ENCODE measurements around the gene KLK8.

KLK8 gene

GRCh38 chr19:50978772-50979390 lies 22.5 kb downstream of the KLK8 start:
- ChIA-PET POLR2A (no interaction called here), CTCF (interaction anchor here (0.6 to 1.9 kb wide), 3 partner anchors 38 to 179 kb away, joined by 3 to 10 read pairs (median 4); no protein-coding TSS in a partner anchor)
- no peaks in the 10 kb centered on the region for H3K9me3 ChIP-seq (ENCODE audit: control insufficient read depth, insufficient read depth, low read depth, low read length)
- peak; percentile 70; the same call in 1 of the 2 replicates for TF ChIP-seq ZNF366 (tag by site-specific recombination; conservative IDR thresholded peaks at IDR 0.05)
- peak; percentile 63; the same call in 1 of the 2 replicates for TF ChIP-seq ZNF596 (tag by site-specific recombination; IDR thresholded peaks at IDR 0.05)
- peak; percentile 43 for TF ChIP-seq ZNF398 (tag by site-specific recombination; IDR thresholded peaks at IDR 0.05)
- TF ChIP-seq ZNF544 (tag by site-specific recombination; IDR thresholded peaks at IDR 0.05), result peak; percentile 67; the same call in 1 of the 2 replicates
- 0 out of 2 replicates have a peak, but pooled peaks have one; percentile 41 for TF ChIP-seq ZNF521 (tag by site-specific recombination; IDR thresholded peaks at IDR 0.05)
- peak; percentile 88 for TF ChIP-seq PRDM1 (tag by site-specific recombination; IDR thresholded peaks at IDR 0.05)
- peak; percentile 35; the same call in 1 of the 2 replicates for TF ChIP-seq ZNF248 (tag by site-specific recombination; IDR thresholded peaks at IDR 0.05)
- TF ChIP-seq ZNF707 (tag by site-specific recombination; IDR thresholded peaks at IDR 0.05), result no peak
- TF ChIP-seq HIC1 (tag by site-specific recombination; IDR thresholded peaks at IDR 0.05), result 0 out of 2 replicates have a peak, but pooled peaks have one; percentile 12
- TF ChIP-seq SETDB1 (IDR thresholded peaks at IDR 0.05; ENCODE audit: insufficient read length, low read length), result no peak
- H3K27ac ChIP-seq (ENCODE audit: extremely low read depth, low read depth, low read length), result no peak overlapping the region
- no peaks in the 10 kb centered on the region for H3K36me3 ChIP-seq (ENCODE audit: control insufficient read depth in 2 of 2, insufficient read depth in 1 of 2, low read length in 2 of 2)
- no peaks in the 10 kb centered on the region for H3K4me1 ChIP-seq (ENCODE audit: control insufficient read depth, insufficient read depth, low read length)
- H3K4me3 ChIP-seq (ENCODE audit: low read depth, low read length), result no peak overlapping the region

- ChIA-PET POLR2A (no interaction called here), CTCF (interaction anchor here (1.9 kb wide), 1 partner anchor 40 kb away, joined by 10 read pairs; no protein-coding TSS in a partner anchor)
- Histone ChIP-seq H3K27ac (ENCODE audit: extremely low read depth, low read depth, low read length) (no peak overlapping the region), H3K36me3 (ENCODE audit: control insufficient read depth in 2 of 2, insufficient read depth in 1 of 2, low read length in 2 of 2) (no peaks in the 10 kb centered on the region), H3K4me1 (ENCODE audit: control insufficient read depth, insufficient read depth, low read length) (no peaks in the 10 kb centered on the region), H3K4me3 (ENCODE audit: low read depth, low read length) (no peak overlapping the region), H3K9me3 (ENCODE audit: control insufficient read depth, insufficient read depth, low read depth, low read length) (no peaks in the 10 kb centered on the region)
- TF ChIP-seq ZNF707 (tag by site-specific recombination; IDR thresholded peaks at IDR 0.05) (no peak), ZNF16 (tag by site-specific recombination; IDR thresholded peaks at IDR 0.05; ENCODE audit: low read depth) (no peak), ZNF785 (tag by site-specific recombination; IDR thresholded peaks at IDR 0.05) (no peak), RBAK (tag by site-specific recombination; IDR thresholded peaks at IDR 0.05) (no peak), ELK4 (IDR thresholded peaks at IDR 0.05; ENCODE audit: borderline replicate concordance, low read depth, low read length) (no peak), TCF7L2 (IDR thresholded peaks at IDR 0.05; ENCODE audit: borderline replicate concordance, low read depth, low read length) (no peak), ZNF223 (tag by site-specific recombination; IDR thresholded peaks at IDR 0.05) (no peak), PRDM6 (tag by site-specific recombination; IDR thresholded peaks at IDR 0.05) (no peak), ZNF830 (tag by site-specific recombination; IDR thresholded peaks at IDR 0.05; ENCODE audit: low read depth) (no peak), TSHZ1 (tag by site-specific recombination; IDR thresholded peaks at IDR 0.05; ENCODE audit: borderline replicate concordance) (no peak), ZNF449 (tag by site-specific recombination; IDR thresholded peaks at IDR 0.05) (no peak), KLF10 (tag by site-specific recombination; IDR thresholded peaks at IDR 0.05) (no peak)
Observed at GRCh38 chr19:50977626-50978025, 23.8 kb downstream of the KLK8 start.

Data from HEK293 (cell line).